ENCODE data around the gene PTP4A2.

PTP4A2 gene

DNA sequence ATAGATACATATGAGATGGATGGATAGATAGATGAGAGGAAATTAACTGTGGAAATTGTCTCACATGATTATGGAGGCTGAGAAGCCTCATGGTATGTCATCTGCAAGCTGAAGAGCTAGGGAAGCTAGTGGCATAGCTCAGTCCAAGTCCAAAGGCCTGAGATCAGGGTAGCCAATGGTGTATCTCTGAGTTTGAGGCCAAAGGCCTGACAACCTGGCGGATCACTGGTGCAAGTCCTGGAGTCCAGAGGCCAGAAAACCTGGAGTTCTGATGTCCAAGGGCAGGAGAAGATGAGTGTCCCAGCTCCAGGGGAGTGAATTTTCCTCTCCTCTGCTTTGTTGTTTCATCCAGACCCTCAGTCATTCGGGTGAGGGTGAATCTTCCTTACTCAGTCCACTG lies 78.4 kb downstream of the PTP4A2 start:
- H3K36me3 ChIP-seq (ENCODE audit: control insufficient read depth, insufficient read depth, low read length), result no peaks in the 10 kb centered on the region
- no peak for DNase-seq (ENCODE audit: extremely low read depth, insufficient read length)
- H3K27me3 ChIP-seq (replicated peaks; ENCODE audit: control insufficient read depth, insufficient read depth, low read length), result no peaks in the 10 kb centered on the region
- no peak overlapping the region for H3K4me3 ChIP-seq (replicated peaks; ENCODE audit: low read depth, low read length)
- TF ChIP-seq, protein P1, sequence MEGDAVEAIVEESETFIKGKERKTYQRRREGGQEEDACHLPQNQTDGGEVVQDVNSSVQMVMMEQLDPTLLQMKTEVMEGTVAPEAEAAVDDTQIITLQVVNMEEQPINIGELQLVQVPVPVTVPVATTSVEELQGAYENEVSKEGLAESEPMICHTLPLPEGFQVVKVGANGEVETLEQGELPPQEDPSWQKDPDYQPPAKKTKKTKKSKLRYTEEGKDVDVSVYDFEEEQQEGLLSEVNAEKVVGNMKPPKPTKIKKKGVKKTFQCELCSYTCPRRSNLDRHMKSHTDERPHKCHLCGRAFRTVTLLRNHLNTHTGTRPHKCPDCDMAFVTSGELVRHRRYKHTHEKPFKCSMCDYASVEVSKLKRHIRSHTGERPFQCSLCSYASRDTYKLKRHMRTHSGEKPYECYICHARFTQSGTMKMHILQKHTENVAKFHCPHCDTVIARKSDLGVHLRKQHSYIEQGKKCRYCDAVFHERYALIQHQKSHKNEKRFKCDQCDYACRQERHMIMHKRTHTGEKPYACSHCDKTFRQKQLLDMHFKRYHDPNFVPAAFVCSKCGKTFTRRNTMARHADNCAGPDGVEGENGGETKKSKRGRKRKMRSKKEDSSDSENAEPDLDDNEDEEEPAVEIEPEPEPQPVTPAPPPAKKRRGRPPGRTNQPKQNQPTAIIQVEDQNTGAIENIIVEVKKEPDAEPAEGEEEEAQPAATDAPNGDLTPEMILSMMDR (IDR thresholded peaks at IDR 0.05; ENCODE audit: insufficient read depth, low read length, poor library complexity, severe bottlenecking), result no peak

DNA sequence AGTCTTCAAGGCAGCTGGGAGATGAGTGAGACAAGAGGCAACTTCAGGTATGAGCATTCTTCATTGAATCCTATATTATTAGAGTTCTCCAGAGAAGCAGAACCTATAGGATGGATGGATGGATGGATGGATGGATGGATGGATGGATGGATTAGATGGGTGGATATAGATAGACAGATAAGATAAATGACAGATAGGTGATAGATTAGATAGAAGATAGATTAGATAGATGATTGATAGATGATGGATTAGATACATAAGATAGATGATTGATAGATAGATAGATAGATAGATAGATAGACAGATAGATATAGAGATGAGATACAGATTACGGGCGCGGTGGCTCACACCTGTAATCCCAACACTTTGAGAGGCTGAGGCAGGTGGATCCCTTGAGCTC lies 79.1 kb downstream of the PTP4A2 start:
- TF ChIP-seq, protein P1 (IDR thresholded peaks at IDR 0.05; ENCODE audit: insufficient read depth, low read length, poor library complexity, severe bottlenecking), result no peak
- Histone ChIP-seq H3K4me3 (replicated peaks; ENCODE audit: low read depth, low read length) (no peak overlapping the region), H3K36me3 (ENCODE audit: control insufficient read depth, insufficient read depth, low read length) (no peaks in the 10 kb centered on the region), H3K27me3 (replicated peaks; ENCODE audit: control insufficient read depth, insufficient read depth, low read length) (no peaks in the 10 kb centered on the region)
- no peak for DNase-seq (ENCODE audit: extremely low read depth, insufficient read length)

DNA sequence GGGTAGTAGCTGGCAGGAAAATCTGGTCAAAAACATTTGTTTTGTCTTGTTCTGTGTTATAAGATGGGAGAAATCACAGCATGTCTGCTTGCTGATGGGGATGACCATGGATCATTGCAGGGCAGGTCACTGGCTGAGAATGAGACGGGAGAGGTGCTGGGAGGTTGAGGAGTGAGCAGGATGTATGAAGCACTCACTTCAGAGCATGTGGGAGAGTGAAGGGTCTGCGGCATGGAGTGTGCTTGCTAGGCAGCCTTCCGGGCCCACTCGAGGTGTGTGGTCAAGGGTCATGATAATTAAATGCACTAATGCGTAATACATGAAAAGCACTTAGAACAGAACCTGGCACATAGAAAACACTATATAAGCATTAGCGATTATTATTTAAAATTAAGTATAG lies 80.3 kb downstream of the PTP4A2 start:
- TF ChIP-seq, protein P1 (IDR thresholded peaks at IDR 0.05; ENCODE audit: insufficient read depth, low read length, poor library complexity, severe bottlenecking), result no peak
- no peak for DNase-seq (ENCODE audit: extremely low read depth, insufficient read length)
- no peaks in the 10 kb centered on the region for H3K27me3 ChIP-seq (replicated peaks; ENCODE audit: control insufficient read depth, insufficient read depth, low read length)

More for the DNA sequence above, 80.3 kb downstream of the PTP4A2 start:
- Histone ChIP-seq H3K4me3 (replicated peaks; ENCODE audit: low read depth, low read length) (no peak overlapping the region), H3K36me3 (ENCODE audit: control insufficient read depth, insufficient read depth, low read length) (no peaks in the 10 kb centered on the region)

All from GM06990 (cell line).